Globus pallidus (tissue), 1 donor: ENCODE results near the gene PRKRIP1.
"Not testable (repeated sequence)": the region's sequence is repeated elsewhere in the genome, so short reads cannot be mapped to it uniquely, and the experiment has no call there.

Source experiments
- DNase-seq: peaks from one replicate; pipeline ENCODE4 v3.0.0-alpha.2; 2015; ENCODE audit warnings: low spot score

Gene PRKRIP1

DNA sequence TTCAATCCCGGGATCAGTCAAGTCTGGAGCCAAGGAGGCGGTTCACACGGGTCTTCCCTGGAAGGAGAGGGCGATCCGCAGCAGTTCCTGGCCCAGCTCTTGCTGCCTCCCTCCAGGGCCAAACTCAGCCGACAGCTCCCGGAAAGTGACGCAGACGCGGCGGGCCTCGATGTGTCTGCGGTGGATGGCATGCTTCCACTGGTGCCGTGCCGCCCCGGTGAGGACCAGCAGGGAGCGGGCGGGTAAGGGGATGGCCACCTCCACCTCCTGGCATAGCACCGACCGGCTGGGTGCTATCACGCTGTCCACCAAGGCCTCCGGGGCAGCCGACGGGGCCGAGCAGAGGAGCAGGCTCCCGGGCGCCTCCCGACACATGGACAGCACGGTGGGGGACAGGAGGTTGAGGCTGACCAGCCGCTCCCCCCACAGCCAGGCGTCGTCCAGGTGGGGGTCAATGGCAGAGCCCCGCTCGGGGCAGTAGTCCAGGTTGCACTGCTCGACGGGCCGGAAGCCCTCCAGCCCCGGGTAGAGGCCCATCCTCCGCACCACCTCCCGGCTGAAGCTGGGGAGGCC, 61.3 kb downstream of the PRKRIP1 start:
- no peak for DNase-seq

DNA sequence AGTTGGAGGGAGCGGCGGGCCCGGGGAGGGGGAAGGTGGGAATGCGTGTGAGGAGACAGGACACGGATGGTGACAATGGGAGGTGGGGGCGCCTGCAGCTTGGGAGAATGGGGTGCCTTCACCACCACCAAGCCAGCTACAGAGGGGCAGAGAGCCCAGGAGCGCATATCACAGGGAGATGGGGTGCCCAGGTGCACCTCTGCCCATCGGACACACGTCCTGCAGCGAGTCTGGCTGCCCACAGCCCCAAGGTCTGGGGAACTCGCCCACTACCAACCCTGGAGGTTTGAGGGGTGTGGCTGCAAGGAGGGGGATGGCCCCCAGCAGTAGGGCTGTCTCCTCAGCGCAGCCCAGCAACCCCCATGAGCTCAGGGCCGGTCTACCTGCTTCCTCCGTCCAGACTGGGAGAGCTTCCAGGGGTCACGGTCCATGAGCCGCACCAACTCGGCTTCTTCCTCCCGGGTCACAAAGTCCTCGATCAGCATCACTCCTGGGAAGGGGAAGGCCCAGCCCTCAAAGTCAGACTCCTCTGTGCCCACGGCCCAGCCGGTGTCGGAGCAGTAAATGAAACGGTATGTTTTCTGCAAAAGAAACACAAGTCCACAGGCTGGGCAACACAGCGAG, 63.2 kb downstream of the PRKRIP1 start:
- DNase-seq: no peak

DNA sequence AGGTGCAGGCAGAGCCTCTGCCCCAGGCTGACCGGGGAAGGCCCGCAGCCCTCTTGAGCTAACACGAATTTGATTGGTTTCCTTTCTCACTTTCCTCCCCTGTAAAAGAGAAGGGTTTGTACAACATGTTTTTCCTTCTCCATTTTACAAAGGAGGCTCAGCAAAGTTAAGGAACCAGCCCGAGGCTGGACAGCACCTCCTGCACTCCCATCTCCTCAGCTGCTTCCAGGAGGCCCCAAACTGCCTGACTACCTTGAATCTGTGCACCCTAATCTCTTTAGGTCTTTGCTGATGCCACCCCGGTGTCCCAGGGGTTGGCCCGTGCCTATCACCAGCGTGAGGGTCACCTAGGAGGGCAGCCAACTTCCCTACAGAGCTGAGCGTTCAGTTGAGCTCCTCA, 64.3 kb downstream of the PRKRIP1 start:
- DNase-seq: no peak

DNA sequence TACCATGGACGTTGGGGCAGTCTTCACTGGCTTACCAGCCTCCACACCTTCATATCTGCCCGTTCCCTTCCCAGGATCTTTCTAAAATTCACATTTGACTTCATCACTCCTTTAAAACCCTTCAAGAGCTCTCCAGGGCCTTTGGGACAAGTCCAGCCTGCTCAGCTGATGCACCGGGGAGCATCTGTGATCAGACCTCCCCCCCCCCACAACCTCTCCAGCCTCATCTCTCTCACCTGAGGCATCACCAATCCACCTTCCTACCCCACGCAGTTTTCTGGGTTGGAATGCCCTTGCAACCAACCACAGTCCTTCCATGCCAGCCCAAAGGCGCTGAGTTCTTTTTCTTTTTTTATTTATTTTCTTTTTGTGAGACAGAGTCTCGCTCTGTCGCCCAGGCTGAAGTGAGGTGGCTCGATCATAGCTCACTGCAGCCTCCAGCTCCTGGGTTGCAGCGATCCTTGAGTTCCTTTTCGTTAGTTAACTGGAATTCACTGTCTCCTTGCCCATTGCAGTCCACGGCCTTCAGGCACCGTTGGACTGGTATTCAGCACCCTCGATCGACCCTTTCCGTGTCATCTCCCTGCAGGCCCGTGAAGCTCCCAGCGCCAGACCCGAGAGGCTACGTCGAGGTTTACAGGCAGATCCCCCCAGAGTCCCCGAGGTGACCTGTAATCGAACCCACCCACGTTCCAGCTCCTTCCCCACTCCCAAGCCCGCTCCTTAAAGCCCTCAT, 67.8 kb downstream of the PRKRIP1 start:
- DNase-seq: no peak

DNA sequence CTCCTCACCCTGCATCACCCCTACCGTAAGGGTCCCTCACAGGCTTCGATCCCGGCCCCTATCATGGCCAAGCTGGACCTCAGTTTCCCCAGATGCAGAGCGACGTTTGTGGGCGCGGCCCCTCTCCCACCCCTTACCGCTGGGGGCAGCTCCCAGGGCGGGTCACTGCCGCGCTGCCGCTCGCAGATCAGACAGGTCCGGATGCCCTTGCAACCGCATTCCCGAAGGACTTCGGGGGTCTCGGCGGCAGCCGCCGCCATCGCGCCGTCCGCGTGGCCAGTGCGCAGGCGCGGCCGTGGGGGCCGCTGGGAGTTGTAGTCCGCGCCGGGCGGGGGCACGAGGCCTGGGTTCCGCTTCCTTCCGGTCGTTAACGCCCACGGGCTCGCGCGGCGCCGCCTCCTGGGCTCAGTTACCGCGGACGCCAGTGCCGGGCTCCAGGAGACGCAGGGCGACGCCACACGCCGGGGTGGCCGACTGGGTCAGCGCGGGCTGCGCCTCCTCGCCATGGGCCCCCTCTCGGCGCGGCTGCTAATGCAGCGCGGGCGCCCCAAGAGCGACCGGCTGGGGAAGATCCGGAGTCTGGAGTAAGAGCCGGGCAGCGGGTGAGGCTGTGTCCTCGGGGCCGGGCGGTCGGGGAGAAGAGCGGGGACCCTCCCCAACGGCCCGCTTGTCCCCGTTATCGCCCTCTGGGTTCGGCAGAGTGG, 68.6 kb downstream of the PRKRIP1 start, which contains the start of the genes ALKBH4 and LRWD1:
ALKBH4 (minus strand) TSS at position 287 of the 704 bp plus-strand sequence; CDS start at position 260, 27 bp downstream.
LRWD1 (plus strand) TSS at position 408 of the 704 bp plus-strand sequence; CDS start at position 505, 97 bp downstream.
- DNase-seq: peak; percentile 87

DNA sequence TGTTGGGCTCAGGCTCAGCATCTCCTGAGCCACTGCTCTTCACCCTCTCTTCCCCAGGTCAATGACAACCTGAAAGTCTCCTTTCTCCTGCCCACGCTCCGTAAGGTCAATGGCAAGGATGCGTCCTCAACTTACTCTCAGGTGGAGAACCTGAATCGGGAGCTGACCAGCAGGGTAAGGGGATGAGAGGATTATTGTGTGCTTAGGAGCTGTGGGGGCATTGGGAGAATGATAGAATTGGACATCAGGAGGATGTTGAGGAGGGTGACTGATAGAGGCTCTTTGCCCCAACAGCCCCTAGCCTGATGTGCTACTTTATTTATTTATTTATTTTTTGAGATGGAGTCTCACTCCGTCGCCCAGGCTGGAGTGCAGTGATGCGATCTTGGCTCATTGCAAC, 69.9 kb downstream of the PRKRIP1 start:
- DNase-seq: no peak

DNA sequence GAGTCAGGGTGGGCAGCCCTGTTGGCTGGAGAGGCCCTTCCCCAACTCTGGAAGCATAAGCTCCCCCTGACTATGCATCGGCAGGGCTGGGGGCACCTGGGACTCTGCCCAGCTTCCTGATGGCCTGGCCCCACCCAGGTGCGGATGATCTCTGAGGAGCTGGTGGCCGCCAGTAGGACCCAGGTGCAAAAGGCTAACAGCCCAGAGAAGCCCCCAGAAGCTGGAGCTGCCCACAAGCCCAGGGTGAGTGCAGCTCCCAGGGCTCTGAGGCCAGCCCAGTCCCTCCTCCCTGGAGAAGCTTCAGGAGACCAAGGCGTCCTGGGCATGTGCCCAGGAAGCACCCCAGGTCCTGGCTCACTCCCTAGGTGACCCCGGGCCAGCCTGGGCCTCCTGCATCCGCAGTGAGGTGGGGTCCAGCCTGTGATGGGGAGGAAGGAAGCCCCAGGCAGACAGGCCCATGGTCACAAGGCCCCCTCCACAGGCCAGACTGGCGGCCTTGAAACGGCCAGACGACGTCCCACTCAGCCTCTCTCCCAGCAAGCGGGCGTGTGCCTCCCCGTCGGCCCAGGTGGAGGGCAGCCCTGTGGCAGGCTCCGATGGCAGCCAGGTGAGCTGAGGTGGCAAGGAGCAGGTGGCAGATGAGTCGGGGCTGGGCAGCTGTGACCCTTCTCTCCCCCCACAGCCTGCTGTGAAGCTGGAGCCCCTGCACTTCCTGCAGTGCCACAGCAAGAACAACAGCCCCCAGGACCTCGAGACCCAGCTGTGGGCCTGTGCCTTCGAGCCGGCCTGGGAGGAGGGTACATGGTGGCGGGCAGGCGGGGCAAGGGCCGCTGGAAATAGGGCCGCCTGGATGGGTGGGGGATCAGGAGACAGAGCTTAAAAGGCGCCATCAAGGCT, 71.7 kb downstream of the PRKRIP1 start:
- no peak for DNase-seq

DNA sequence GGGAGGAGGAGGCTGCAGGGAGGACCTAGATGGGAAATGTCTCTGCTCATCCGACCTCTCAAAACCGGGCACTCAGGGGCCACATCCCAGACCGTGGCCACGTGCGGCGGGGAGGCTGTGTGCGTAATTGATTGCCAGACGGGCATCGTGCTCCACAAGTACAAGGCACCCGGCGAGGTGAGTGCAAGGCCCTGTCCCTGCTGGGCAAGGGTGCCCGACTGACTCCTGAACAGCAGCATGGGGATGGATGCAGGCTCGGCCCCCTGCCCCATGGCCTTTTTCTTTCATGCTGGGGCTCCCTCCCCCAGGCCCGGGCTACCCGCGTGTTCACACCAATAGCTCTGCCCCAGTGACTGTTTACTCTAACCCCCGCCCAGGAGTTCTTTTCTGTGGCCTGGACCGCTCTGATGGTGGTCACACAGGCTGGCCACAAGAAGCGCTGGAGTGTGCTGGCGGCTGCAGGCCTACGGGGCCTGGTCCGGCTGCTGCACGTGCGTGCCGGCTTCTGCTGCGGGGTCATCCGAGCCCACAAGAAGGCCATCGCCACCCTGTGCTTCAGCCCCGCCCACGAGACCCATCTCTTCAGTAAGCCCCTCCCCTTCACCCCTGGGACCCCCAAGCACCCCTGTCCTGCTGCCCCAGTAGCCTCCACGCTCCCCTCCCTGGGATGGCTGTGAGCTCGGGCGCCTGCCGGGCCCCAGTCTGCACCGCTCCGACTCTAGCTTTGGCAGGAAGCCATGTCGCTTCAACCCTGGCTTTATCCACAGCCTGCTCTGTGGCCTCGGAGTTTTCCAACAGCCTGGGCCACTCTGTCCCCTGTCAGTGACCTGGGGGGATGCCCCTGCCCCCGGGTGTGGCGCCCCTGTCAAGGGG, 72.6 kb downstream of the PRKRIP1 start:
- DNase-seq: no peak

DNA sequence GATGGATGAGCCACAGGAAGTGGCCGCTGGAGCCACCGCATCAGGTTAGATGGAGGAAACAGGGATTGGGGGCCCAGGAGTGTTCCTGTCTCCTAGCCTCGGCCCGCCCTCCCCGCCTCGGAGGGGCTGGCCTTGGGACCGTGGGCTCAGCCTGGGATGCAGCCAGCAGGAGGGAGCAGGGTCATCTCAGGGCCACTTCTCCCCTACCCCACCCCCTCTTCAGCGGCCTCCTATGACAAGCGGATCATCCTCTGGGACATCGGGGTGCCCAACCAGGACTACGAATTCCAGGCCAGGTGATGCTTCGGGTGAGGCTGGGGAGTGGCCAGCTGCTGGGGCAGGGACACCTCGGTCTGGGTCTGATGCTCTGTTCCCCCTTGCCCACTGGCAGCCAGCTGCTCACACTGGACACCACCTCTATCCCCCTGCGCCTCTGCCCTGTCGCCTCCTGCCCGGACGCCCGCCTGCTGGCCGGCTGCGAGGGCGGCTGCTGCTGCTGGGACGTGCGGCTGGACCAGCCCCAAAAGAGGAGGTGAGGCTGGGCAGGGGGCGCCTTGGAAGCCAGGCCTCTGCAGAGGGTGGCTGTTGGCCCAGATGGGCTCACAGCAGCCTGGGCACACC, 73.3 kb downstream of the PRKRIP1 start:
- DNase-seq: no peak

DNA sequence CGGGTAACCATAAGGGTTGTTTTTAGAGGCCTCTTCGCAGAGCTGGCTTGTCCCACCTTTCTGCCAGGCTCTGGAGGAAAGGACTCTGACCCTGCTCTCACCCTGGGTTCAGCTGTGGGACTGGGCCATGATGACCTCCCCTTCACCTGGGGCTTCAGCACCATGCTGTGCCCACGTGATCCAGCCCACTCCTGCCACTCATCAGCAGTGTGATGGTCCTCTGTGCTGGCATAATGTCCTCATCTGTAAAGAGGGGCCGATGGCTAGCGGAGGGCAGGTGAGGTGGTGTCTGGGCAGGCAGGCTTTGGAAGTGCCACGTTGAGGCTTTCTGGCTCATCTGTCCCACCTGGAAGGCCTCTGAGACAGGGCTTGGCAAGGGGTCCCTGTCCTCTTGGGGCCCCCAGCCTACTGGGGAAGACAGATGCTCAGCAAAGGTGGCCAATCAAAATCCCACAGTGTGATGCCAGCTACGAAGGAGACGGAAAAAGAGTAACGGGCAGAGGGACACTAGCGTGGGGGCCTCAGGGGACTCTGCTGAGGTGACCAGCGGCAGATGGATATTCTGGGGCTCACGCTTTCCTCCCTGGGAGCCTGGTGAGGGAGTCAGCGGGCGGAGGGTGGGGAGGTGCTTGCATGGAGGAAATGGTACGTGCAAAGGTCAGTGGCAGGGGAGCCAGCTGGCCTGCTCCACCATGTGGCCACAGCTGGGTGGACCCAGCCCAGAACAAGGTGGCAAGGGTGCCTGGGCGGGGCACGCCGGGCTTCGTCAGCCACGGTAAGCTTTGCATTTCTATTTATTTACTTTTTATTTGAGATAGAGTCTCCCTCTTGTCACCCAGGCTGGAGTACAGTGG, 74.0 kb downstream of the PRKRIP1 start:
- DNase-seq: no peak

DNA sequence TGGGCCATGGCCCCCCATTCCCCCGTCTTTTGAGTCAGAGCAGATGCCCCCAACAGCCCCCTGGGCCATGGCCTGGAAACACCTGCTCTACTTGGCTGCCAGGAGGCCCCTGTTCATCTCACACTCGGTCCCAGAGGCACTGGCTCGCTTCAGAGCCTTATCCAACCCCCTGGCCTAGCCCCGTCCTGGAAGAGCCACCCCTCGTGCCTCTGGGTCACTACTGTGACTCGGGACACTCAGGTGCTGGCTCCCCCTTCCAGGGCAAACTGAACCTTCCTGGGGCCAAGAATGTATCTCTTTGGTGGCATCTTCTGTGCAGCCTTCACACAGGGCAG, 75.6 kb downstream of the PRKRIP1 start:
- no peak for DNase-seq

DNA sequence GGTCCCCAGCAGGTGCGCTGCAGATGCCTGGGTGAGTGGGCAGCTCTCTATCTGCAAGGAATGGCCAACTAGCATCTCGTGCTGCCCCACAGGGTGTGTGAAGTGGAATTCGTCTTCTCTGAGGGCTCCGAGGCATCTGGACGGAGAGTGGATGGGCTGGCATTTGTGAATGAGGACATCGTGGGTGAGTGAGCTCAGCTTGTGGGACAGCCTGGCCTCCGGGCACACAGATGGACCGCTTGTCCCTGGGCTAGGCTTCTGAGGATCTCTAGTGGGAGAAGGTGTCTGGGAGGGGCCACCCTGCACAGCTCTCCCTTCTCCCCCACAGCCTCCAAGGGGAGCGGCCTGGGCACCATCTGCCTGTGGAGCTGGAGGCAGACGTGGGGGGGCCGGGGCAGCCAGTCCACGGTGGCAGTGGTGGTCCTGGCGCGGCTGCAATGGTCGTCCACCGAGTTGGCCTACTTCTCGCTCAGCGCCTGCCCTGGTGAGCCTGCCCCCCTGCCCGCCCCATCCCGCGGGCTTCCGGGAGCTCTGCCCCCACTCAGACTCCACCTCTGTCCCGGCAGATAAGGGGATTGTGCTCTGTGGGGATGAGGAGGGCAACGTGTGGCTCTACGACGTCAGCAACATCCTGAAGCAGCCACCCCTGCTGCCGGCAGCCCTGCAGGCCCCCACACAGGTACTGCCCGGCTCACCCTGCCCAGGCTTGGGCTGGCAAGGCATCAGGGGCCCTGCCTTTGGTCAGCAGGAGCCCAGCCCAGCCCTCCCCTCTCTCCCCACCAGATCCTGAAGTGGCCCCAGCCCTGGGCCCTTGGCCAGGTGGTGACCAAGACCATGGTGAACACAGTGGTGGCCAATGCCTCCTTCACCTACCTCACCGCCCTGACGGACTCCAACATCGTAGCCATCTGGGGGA, 76.2 kb downstream of the PRKRIP1 start:
- no peak for DNase-seq

DNA sequence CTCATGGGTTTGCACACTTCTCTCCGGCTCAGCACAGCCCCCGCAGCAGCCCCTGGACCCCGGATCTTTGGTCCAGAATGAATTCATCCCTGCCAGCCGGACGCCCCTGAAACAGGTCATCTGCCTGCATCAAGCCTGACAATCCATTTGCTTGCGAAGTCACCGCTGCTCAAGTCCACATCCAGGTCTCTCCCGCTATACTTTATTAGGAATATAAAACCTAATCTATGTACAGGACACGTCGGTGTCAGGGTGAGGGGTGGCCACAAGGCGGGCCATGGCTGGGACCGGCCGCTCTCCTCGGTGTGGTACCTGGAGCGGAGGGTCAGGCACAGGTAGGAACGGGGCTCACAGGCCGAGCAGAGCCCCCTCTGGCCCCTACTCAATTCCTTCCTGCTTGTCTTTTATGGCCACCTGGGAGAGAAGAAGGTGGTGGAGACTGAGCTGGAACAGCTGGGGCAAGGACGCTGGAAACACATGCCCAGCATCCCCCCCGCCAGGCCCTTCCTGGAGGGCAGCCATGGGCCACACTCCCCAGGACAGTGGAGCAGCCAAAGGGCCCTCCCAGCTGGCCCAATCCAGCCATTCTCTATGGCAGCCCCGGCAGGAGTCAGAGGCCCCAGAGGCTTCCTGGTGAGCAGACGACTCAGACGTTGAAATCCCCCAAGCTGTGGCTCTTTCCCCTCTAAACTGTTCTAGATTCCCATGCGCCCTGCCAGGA, 77.3 kb downstream of the PRKRIP1 start:
- no peak for DNase-seq

DNA sequence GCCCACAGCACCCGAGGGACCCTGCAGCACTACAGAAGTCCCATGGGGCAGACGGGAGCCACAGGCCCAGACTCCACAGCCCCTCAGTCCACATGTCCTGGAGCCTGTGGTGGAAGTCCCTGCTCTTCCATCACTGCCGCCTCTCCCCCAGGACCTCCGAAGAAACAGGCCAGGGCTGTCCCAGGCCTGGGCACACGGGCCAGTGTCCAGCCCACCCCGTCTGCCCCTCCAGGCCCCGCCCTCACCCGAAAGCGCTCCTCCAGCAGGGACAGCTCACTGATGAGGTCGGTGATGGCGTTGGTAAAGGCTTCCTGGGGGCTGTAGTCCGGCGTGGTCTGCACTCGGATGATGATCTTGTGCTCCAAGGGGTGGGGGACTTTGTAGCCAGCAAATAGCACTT, 78.0 kb downstream of the PRKRIP1 start:
- DNase-seq: not testable (repeated sequence)

DNA sequence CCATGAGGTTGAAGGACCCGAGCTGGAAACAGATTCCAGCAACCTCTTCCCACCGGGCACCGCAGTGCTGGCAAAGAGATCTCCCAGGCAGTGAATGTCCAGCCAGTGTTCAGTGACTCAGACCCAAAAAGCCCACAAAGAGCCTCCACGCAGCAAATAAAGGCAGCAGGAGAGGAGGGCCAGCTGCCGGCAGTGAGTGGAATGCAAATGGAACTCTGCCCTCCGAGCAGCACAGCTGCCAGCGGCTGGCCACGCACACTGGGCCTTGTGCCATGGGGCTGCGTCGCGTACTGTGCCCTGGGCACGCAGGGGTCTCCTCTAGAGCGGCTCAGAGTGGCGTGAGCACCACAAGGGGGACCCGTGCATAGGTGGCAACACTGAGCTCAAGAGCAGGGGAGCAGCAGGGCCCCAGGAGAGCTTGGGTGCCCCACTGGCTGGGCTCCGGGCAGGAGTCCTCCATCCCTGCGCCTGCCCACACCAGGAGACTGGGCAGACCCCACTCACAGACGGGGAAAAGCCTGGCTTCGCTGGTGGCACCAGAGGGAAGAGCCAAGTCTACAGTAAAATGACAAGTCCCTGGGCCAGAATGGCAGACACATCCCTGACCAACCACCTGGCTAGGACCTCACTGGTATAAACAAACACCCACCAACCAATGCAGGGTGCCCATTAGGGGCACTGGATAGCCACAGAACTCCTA, 78.7 kb downstream of the PRKRIP1 start:
- not testable (repeated sequence) for DNase-seq
